ENCODE measurements around the gene PRKCA. TPM values are rescaled to one million over a fixed set of nuclear protein-coding genes. Genes with fewer than 3 reads are reported as not detected.

Gene PRKCA
- total RNA-seq, 1 experiment from 2014 or later = 20.7 TPM

DNA sequence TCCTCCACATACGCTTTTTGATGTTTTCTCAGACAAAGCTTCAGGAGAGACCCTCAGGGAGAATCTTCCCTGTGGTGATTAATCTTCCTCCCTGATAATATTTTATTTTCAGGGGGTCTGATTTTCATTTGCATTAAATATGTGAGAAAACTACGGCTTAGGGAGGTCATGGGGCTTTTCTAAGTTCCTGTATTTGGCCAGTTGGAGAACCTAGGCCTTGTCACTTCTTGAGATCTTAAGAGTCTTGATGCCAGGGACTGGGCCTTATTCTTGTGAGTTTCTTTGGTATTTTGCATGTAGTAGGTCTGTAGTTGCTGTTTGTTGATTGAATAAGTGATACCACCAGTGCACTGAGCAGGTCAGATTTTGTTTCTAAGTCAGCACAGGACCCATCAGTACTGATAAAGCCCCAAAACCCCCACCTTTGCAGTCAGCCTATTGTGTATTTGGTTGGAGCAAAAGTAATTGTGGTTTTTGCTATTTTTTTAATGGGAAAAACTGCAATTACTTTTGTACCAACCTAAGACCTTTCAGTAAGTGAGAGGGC lies 130.1 kb downstream of the PRKCA start:
- ChIA-PET CTCF (interaction anchor here (0.7 to 1.9 kb wide), 7 partner anchors 11 to 241 kb away, joined by 3 to 4 read pairs (median 3); no protein-coding TSS in a partner anchor), POLR2A (interaction anchor here (0.6 to 2.6 kb wide), 19 partner anchors 9 to 311 kb away, joined by 3 to 20 read pairs (median 4); partner anchors contain the start of gene PRKCA)
- H3K4me1 Mint-ChIP-seq (ENCODE audit: insufficient read depth, unreplicated experiment) = peaks cover 20% of the 10 kb centered on the region
- H3K36me3 Mint-ChIP-seq (ENCODE audit: insufficient read depth, unreplicated experiment) = no peaks in the 10 kb centered on the region
- DNase-seq (ENCODE audit: unreplicated experiment) = no peak
- no peaks in the 10 kb centered on the region for H3K27me3 Mint-ChIP-seq (ENCODE audit: insufficient read depth, unreplicated experiment)
- peak overlapping the region; percentile 95 for H3K27ac Mint-ChIP-seq (ENCODE audit: low read depth, unreplicated experiment)
- intact Hi-C loops (cut with micrococcal nuclease) = loop anchor here (2.0 to 10.0 kb wide), 3 partner anchors 34 to 132 kb away; partner anchors contain the start of gene PRKCA
- no peaks in the 10 kb centered on the region for H3K9me3 Mint-ChIP-seq (ENCODE audit: unreplicated experiment)
- BruUV-seq (replicated peaks) = no TSS peak
- TF ChIP-seq, protein P1, sequence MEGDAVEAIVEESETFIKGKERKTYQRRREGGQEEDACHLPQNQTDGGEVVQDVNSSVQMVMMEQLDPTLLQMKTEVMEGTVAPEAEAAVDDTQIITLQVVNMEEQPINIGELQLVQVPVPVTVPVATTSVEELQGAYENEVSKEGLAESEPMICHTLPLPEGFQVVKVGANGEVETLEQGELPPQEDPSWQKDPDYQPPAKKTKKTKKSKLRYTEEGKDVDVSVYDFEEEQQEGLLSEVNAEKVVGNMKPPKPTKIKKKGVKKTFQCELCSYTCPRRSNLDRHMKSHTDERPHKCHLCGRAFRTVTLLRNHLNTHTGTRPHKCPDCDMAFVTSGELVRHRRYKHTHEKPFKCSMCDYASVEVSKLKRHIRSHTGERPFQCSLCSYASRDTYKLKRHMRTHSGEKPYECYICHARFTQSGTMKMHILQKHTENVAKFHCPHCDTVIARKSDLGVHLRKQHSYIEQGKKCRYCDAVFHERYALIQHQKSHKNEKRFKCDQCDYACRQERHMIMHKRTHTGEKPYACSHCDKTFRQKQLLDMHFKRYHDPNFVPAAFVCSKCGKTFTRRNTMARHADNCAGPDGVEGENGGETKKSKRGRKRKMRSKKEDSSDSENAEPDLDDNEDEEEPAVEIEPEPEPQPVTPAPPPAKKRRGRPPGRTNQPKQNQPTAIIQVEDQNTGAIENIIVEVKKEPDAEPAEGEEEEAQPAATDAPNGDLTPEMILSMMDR (IDR thresholded peaks at IDR 0.05; ENCODE audit: unreplicated experiment) = no peak
- H3K4me3 Mint-ChIP-seq (ENCODE audit: unreplicated experiment) = peak overlapping the region; percentile 67

DNA sequence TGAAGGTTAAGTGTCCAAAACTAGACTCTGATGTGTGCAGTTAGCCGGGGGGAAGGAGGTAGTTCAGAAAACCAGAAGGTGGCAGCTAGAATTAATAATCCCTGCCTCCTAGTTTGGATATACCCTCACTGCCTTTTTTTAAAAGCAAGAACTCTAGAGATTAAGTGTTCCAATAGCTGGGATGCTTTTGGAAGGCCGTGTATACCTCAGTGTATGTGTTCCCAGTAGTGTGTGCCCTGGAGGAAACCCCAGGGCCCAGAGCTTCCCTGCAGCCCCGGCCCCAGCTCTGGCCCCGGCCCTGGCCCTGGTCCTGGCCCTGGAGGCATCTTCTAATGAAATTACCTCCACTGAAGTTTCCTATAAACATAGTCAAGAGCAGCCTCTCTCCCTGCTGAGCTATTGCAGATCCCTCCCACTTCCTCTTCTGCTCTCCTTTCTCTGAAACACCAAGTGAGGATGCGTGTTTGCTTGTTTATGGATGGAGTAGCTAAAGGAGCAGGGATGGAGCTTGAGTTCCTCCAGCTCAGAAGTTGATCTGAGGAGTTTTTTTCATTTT lies 130.7 kb downstream of the PRKCA start:
- intact Hi-C loops (cut with micrococcal nuclease) = loop anchor here (2.0 to 10.0 kb wide), 3 partner anchors 34 to 132 kb away; partner anchors contain the start of gene PRKCA
- Mint-ChIP-seq H3K27me3 (ENCODE audit: insufficient read depth, unreplicated experiment) (no peaks in the 10 kb centered on the region), H3K27ac (ENCODE audit: low read depth, unreplicated experiment) (peak overlapping the region; percentile 95), H3K4me1 (ENCODE audit: insufficient read depth, unreplicated experiment) (peaks cover 20% of the 10 kb centered on the region), H3K36me3 (ENCODE audit: insufficient read depth, unreplicated experiment) (no peaks in the 10 kb centered on the region), H3K9me3 (ENCODE audit: unreplicated experiment) (no peaks in the 10 kb centered on the region), H3K4me3 (ENCODE audit: unreplicated experiment) (no peak overlapping the region)
- TF ChIP-seq, protein P1 (IDR thresholded peaks at IDR 0.05; ENCODE audit: unreplicated experiment) = no peak
- ChIA-PET POLR2A (interaction anchor here (0.6 to 2.6 kb wide), 7 partner anchors 8 to 242 kb away, joined by 3 to 8 read pairs (median 5); no protein-coding TSS in a partner anchor), CTCF (interaction anchor here (0.7 to 1.9 kb wide), 5 partner anchors 10 to 241 kb away, joined by 3 to 4 read pairs (median 4); no protein-coding TSS in a partner anchor)
- no peak for DNase-seq (ENCODE audit: unreplicated experiment)
- no TSS peak for BruUV-seq (replicated peaks)

DNA sequence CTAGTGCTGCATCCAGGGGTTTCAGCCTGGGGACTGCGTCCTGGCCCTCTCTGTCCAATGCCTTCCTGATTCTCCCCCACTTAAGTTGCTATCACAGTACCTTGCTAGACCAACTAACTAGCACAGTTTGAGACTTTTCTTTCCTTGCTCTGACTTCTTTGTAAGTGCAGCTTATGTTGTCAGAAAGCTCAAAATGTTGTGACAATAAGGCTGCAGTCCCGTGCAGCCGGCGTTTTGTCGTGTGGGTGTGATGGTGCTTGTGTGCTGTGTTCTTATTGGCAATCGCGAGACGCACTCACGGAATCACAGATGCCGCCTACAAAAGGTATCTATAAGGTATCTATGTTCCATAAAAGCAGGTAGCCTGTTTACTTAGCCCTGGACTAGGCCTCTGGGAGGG lies 132.8 kb downstream of the PRKCA start:
- Mint-ChIP-seq H3K27me3 (ENCODE audit: insufficient read depth, unreplicated experiment) (no peaks in the 10 kb centered on the region), H3K4me3 (ENCODE audit: unreplicated experiment) (no peak overlapping the region), H3K9me3 (ENCODE audit: unreplicated experiment) (no peaks in the 10 kb centered on the region), H3K36me3 (ENCODE audit: insufficient read depth, unreplicated experiment) (no peaks in the 10 kb centered on the region), H3K4me1 (ENCODE audit: insufficient read depth, unreplicated experiment) (peaks cover 20% of the 10 kb centered on the region), H3K27ac (ENCODE audit: low read depth, unreplicated experiment) (no peak overlapping the region)
- POLR2A ChIA-PET = interaction anchor here (0.7 to 1.3 kb wide), 2 partner anchors 31 to 665 kb away, joined by 4 read pairs; no protein-coding TSS in a partner anchor
- TF ChIP-seq, protein P1 (IDR thresholded peaks at IDR 0.05; ENCODE audit: unreplicated experiment) = no peak
- BruUV-seq (replicated peaks) = no TSS peak
- DNase-seq (ENCODE audit: unreplicated experiment) = no peak
- intact Hi-C loops (cut with micrococcal nuclease) = loop anchor here (10.0 kb wide), 2 partner anchors 130 kb away; partner anchors contain the start of gene PRKCA
- CTCF ChIA-PET = interaction anchor here (0.7 to 1.0 kb wide), 2 partner anchors 8 to 27 kb away, joined by 3 read pairs; no protein-coding TSS in a partner anchor

DNA sequence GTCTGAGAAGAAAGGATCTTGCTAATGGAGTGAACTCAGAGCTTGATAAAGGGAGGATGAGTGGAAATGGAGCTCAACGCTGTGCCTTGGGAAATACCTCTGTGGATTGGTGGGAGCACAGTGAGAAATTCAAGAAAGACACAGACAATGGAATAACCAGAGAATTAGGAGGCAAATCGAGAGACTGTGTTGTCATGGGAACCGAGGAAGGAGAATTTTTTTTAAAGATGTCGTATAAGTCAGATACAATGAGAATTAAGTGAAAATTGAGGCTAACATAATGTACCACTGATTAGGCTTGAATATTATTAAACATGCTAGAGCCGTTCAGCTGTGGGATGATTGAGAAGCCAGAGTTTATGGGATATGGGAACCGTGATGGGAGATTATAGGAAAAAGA lies 134.2 kb downstream of the PRKCA start:
- Mint-ChIP-seq H3K4me3 (ENCODE audit: unreplicated experiment) (no peak overlapping the region), H3K27me3 (ENCODE audit: insufficient read depth, unreplicated experiment) (no peaks in the 10 kb centered on the region), H3K9me3 (ENCODE audit: unreplicated experiment) (no peaks in the 10 kb centered on the region), H3K4me1 (ENCODE audit: insufficient read depth, unreplicated experiment) (peaks cover 21% of the 10 kb centered on the region), H3K36me3 (ENCODE audit: insufficient read depth, unreplicated experiment) (no peaks in the 10 kb centered on the region), H3K27ac (ENCODE audit: low read depth, unreplicated experiment) (no peak overlapping the region)
- intact Hi-C loops (cut with micrococcal nuclease) = loop anchor here (10.0 kb wide), 2 partner anchors 128 to 132 kb away; partner anchors contain the start of gene PRKCA
- TF ChIP-seq, protein P1 (IDR thresholded peaks at IDR 0.05; ENCODE audit: unreplicated experiment) = no peak
- no TSS peak for BruUV-seq (replicated peaks)
- CTCF ChIA-PET = no interaction called here
- POLR2A ChIA-PET = interaction anchor here (0.7 kb wide), 1 partner anchor 795 kb away, joined by 3 read pairs; no protein-coding TSS in a partner anchor
- DNase-seq (ENCODE audit: unreplicated experiment) = no peak

Measured in MCF 10A (cell line).